ENCODE measurements around the gene SLC25A39. TPM values are rescaled to one million over a fixed set of nuclear protein-coding genes. Genes with fewer than 3 reads are reported as not detected.
"Not testable (repeated sequence)": the region's sequence is repeated elsewhere in the genome, so short reads cannot be mapped to it uniquely, and the experiment has no call there.

SLC25A39 gene
- total and polyA plus RNA-seq, 2 of the 13 experiments (the other 11 are each of a cell fraction or from before 2014, with no cell fraction given), result 144 to 151 TPM

- ATAC-seq; H4K20me1 ChIP-seq (ENCODE audit: insufficient read depth, low read length); FAIRE-seq; H3K9ac ChIP-seq (ENCODE audit: insufficient read depth, low read depth, low read length); DNase-seq (ENCODE audit: low spot score); intact Hi-C loops (cut with micrococcal nuclease; ENCODE audit: unreplicated experiment); H3K79me2 ChIP-seq (ENCODE audit: insufficient read depth, low read length); BruUV-seq (replicated peaks); in situ Hi-C loops (cut with HindIII; ENCODE audit: extremely low pct_ligation_motif_present, low pct_unique_long_range_greater_than_20kb); CTCF ChIA-PET (ENCODE audit: low intra/inter-chr PET ratio, low total read pairs); H3K36me3 ChIP-seq (replicated peaks in 1 of 2; ENCODE audit: control insufficient read depth in 1 of 2, insufficient read depth in 2 of 2, low read length in 2 of 2); H3K27me3 ChIP-seq (ENCODE audit: control insufficient read depth in 1 of 2, insufficient read depth in 2 of 2, low read length in 2 of 2); H3K4me3 ChIP-seq (replicated peaks in 1 of 3; ENCODE audit: insufficient read depth in 1 of 3, low read depth in 2 of 3, low read length in 3 of 3); H3K9me3 ChIP-seq (ENCODE audit: low read length); H2AFZ ChIP-seq (ENCODE audit: low read length); TF ChIP-seq ZBTB40 (IDR thresholded peaks at IDR 0.05): not testable (repeated sequence)
- 0 out of 2 replicates have a peak overlapping the region, but pooled peaks have one; percentile 2 for H3K4me2 ChIP-seq (ENCODE audit: low read depth, low read length)
- H3K27ac ChIP-seq (ENCODE audit: extremely low read length, insufficient read depth, low read length), result peak overlapping the region; percentile 61
- WGBS (ENCODE audit: low lambda C conversion rate), result 88% methylated on average over 28 of the region's 42 CpGs
- POLR2A ChIA-PET, result interaction anchor here (0.6 to 2.0 kb wide), 7 partner anchors 9 to 182 kb away, joined by 3 to 12 read pairs (median 4); partner anchors contain the start of genes GRN and TMUB2
- peaks cover 75% of the 10 kb centered on the region for H3K4me1 ChIP-seq (ENCODE audit: insufficient read depth, low read length)
- TF ChIP-seq ZNF724P (CRISPR knock-in tag; IDR thresholded peaks at IDR 0.05; ENCODE audit: borderline replicate concordance), result 0 out of 2 replicates have a peak, but pooled peaks have one; percentile 52
- TF ChIP-seq MXD1 (CRISPR knock-in tag; IDR thresholded peaks at IDR 0.05), result 0 out of 2 replicates have a peak, but pooled peaks have one; percentile 15
- TF ChIP-seq NFKB2 (CRISPR knock-in tag; IDR thresholded peaks at IDR 0.05; ENCODE audit: borderline replicate concordance), result 0 out of 2 replicates have a peak, but pooled peaks have one; percentile 53
- TF ChIP-seq ZBTB40 (CRISPR knock-in tag; IDR thresholded peaks at IDR 0.05), result 0 out of 2 replicates have a peak, but pooled peaks have one; percentile 15
- TF ChIP-seq TEAD3 (CRISPR knock-in tag; optimal IDR thresholded peaks at IDR 0.05; ENCODE audit: borderline replicate concordance), result peak; percentile 49
- 0 out of 2 replicates have a peak, but pooled peaks have one; percentile 22 for TF ChIP-seq HOXA3 (CRISPR knock-in tag; IDR thresholded peaks at IDR 0.05)
- TF ChIP-seq POGK (CRISPR knock-in tag; conservative IDR thresholded peaks at IDR 0.05), result peak; percentile 70; the same call in 1 of the 2 replicates
- 0 out of 2 replicates have a peak, but pooled peaks have one; percentile 18 for TF ChIP-seq ZNF563 (CRISPR knock-in tag; IDR thresholded peaks at IDR 0.05)
- 0 out of 2 replicates have a peak, but pooled peaks have one; percentile 11 for TF ChIP-seq ZNF569 (CRISPR knock-in tag; IDR thresholded peaks at IDR 0.05; ENCODE audit: borderline replicate concordance)
These were observed 44.0 kb upstream of the SLC25A39 start for GRCh38 chr17:44368391-44369243.
